Measurements from ENCODE around the gene FBXL7.

DNA sequence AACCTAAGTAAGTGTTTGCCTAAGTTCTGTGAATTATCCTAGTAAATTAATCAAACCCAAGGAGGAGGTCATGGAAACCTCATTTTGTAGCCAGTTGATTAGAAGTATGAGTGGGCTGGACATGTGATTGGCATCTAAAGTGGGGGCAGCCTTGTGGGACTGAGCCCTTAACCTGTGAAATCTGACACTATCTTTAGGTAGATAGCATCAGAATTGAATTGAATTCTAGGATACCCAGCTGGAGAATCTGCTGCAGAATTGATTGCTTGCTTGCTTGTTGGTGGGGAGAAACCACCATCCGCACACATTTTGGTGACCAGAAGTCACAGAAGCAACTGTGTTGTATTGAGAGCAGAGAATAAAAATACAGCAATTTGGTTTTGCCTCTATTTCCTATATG is 97.0 kb downstream of the FBXL7 start:
- TF ChIP-seq CTCF (IDR thresholded peaks at IDR 0.05 in 8 of 11, conservative IDR thresholded peaks at IDR 0.05 in 3 of 11) (no peak), POLR2A (IDR thresholded peaks at IDR 0.05) (no peak), POLR2AphosphoS5 (IDR thresholded peaks at IDR 0.05) (no peak)

All from spleen (tissue), 7 donors.